Nephron progenitor cell (in vitro differentiated cells): ENCODE measurements around the gene FAM216B.

Experiments
- DNase-seq: peaks from one replicate; pipeline ENCODE4 v3.0.0; 2021
- H3K27ac Mint-ChIP-seq: 2 replicates; pipeline ENCODE4 v1.8.0; 2021; ENCODE audit warnings: mild to moderate bottlenecking, moderate library complexity, mixed read lengths
- H3K27me3 Mint-ChIP-seq: 2 replicates; pipeline ENCODE4 v1.8.0; 2021; ENCODE audit warnings: mild to moderate bottlenecking, low read depth, mixed read lengths; ENCODE audit not compliant: poor library complexity
- H3K36me3 Mint-ChIP-seq: 2 replicates; pipeline ENCODE4 v1.8.0; 2021; ENCODE audit warnings: low read depth, mixed read lengths
- H3K4me1 Mint-ChIP-seq: 2 replicates; pipeline ENCODE4 v1.8.0; 2021; ENCODE audit warnings: mixed read lengths
- H3K4me3 Mint-ChIP-seq: 2 replicates; pipeline ENCODE4 v1.8.0; 2021; ENCODE audit warnings: mild to moderate bottlenecking, moderate library complexity, mixed read lengths
- H3K9me3 Mint-ChIP-seq: 2 replicates; pipeline ENCODE4 v1.8.0; 2021; ENCODE audit warnings: mild to moderate bottlenecking, moderate library complexity, mixed read lengths
- CTCF ChIP-seq: fragments of 200-600 bp; sonication (generic); IDR thresholded peaks from 2 replicates; pipeline ENCODE4 v1.5.0; 2021; ENCODE audit warnings: antibody characterized with exemption

The FAM216B gene

GRCh38 chr13:42795666-42796065 lies 14.3 kb downstream of the FAM216B start:
- no peaks in the 10 kb centered on the region for H3K27me3 Mint-ChIP-seq
- no peak overlapping the region for H3K4me3 Mint-ChIP-seq
- H3K9me3 Mint-ChIP-seq, result no peaks in the 10 kb centered on the region
- DNase-seq, result no peak
- H3K27ac Mint-ChIP-seq, result no peak overlapping the region
- peaks cover 30% of the 10 kb centered on the region for H3K4me1 Mint-ChIP-seq
- no peaks in the 10 kb centered on the region for H3K36me3 Mint-ChIP-seq
- TF ChIP-seq CTCF, result no peak

GRCh38 chr13:42796747-42797356 lies 15.5 kb downstream of the FAM216B start:
- Mint-ChIP-seq H3K27me3 (no peaks in the 10 kb centered on the region), H3K27ac (no peak overlapping the region), H3K36me3 (no peaks in the 10 kb centered on the region), H3K4me1 (peaks cover 30% of the 10 kb centered on the region), H3K9me3 (no peaks in the 10 kb centered on the region), H3K4me3 (no peak overlapping the region)
- no peak for TF ChIP-seq CTCF
- DNase-seq, result no peak

GRCh38 chr13:42798118-42798517 lies 16.7 kb downstream of the FAM216B start:
- no peak for DNase-seq
- peak overlapping the region; percentile 52 for H3K27ac Mint-ChIP-seq
- peaks cover 30% of the 10 kb centered on the region for H3K4me1 Mint-ChIP-seq
- TF ChIP-seq CTCF, result no peak
- H3K27me3 Mint-ChIP-seq, result no peaks in the 10 kb centered on the region
- H3K4me3 Mint-ChIP-seq, result no peak overlapping the region
- H3K9me3 Mint-ChIP-seq, result no peaks in the 10 kb centered on the region
- no peaks in the 10 kb centered on the region for H3K36me3 Mint-ChIP-seq

GRCh38 chr13:42800109-42800643 lies 18.8 kb downstream of the FAM216B start:
- H3K4me1 Mint-ChIP-seq, result peaks cover 24% of the 10 kb centered on the region
- TF ChIP-seq CTCF, result no peak
- no peak for DNase-seq
- H3K27ac Mint-ChIP-seq, result no peak overlapping the region
- no peak overlapping the region for H3K4me3 Mint-ChIP-seq
- H3K27me3 Mint-ChIP-seq, result no peaks in the 10 kb centered on the region
- no peaks in the 10 kb centered on the region for H3K9me3 Mint-ChIP-seq
- no peaks in the 10 kb centered on the region for H3K36me3 Mint-ChIP-seq

- Mint-ChIP-seq H3K4me1 (peaks cover 2% of the 10 kb centered on the region), H3K27me3 (no peaks in the 10 kb centered on the region), H3K36me3 (no peaks in the 10 kb centered on the region), H3K4me3 (no peak overlapping the region), H3K9me3 (no peaks in the 10 kb centered on the region), H3K27ac (no peak overlapping the region)
- no peak for TF ChIP-seq CTCF
- DNase-seq, result no peak
These were observed 22.3 kb downstream of the FAM216B start for GRCh38 chr13:42803563-42804204.
